Cerebellar nuclear complex (tissue), 1 donor: ENCODE data around the gene IFIT1.
A peak's percentile ranks its signal among the peaks of the same experiment; 100 is the strongest.
"Not testable (repeated sequence)": the region's sequence is repeated elsewhere in the genome, so short reads cannot be mapped to it uniquely, and the experiment has no call there.

ENCODE experiments used
- DNase-seq, 2 experiments: peaks; one replicate each; lab custom pipeline; 2025; lab: John Stamatoyannopoulos, UW

The IFIT1 gene

DNA sequence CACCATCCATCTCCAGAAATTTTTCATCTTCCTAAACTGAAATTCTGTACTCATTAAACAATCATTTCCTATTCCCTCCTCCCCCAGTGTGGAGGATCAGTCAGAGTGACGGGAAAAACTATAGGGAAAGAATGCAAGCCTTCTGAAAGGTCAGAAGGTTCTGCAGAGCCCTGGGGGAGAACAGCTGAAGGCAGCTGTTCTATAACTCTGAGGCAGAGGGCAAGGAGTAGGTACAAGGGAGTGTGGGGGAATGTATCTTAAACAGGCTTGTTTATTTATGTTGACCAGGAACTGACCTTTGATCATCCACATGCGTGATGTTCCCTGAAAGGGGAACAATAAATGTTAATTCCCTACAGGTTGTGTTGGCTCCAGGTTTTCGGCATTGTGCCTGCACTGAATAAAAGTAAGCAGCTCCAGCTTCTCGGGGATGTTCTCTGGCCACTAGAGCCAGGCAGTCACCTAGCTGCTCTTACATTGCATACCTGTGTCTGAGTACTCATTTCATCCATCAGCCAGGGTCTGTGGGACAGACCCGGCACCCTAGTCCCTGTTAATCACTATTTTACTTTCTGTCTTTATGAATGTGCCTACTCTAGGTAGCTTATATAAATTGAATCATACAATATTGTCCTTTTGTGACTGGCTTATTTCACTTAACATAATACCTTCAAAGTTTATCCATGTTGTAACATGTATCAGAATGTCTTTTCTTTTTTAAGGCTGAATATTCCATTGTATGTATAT is 5.8 kb downstream of the IFIT1 start:
- DNase-seq: no peak

- DNase-seq: no peak
Measured at GRCh38 chr10:89399956-89400355, 7.5 kb downstream of the IFIT1 start.

- DNase-seq: no peak
Measured at GRCh38 chr10:89403043-89403442, 10.6 kb downstream of the IFIT1 start.

GRCh38 chr10:89404104-89405047 is 12.0 kb downstream of the IFIT1 start:
- no peak for DNase-seq

GRCh38 chr10:89406178-89406577 is 13.8 kb downstream of the IFIT1 start:
- DNase-seq: not testable (repeated sequence)

GRCh38 chr10:89407792-89408191 is 15.4 kb downstream of the IFIT1 start:
- DNase-seq: not testable (repeated sequence)

GRCh38 chr10:89409282-89409681 is 16.9 kb downstream of the IFIT1 start:
- DNase-seq: not testable (repeated sequence)

DNA sequence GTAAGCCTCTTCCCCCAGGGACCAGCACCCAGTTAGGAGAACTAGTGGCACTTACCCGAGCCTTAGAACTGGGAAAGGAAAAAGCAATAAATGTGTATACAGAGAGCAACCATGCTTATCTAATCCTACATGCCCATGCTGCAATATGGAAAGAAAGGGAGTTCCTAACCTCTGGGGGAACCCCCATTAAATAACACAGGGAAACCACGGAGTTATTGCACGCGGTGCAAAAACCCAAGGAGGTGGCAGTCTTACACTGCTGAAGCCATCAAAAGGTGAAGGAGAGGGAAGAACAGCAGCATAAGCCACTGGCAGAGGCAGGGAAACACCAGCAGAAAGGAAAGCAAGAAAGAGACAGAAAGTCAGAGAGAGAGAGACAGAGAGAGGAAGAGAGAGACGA is 18.1 kb downstream of the IFIT1 start:
- DNase-seq: not testable (repeated sequence)

DNA sequence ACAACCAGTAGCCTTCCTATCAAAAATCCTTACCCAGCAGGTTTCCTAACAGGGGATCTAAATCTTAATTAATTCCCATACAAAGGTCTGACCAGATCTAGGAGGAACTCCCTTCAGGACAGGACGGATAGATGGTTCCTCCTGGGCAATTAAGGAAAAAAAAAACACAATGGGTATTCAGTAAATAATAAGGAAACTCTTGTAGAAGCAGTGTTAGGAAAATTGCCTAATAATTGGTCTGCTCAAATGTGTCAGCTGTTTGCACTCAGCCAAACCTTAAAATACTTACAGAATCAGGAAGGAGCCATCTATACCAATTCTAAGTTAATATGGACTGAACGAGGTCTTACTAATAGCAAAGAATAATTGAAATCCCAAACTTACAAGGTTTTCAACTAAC is 18.7 kb downstream of the IFIT1 start:
- not testable (repeated sequence) for DNase-seq

DNA sequence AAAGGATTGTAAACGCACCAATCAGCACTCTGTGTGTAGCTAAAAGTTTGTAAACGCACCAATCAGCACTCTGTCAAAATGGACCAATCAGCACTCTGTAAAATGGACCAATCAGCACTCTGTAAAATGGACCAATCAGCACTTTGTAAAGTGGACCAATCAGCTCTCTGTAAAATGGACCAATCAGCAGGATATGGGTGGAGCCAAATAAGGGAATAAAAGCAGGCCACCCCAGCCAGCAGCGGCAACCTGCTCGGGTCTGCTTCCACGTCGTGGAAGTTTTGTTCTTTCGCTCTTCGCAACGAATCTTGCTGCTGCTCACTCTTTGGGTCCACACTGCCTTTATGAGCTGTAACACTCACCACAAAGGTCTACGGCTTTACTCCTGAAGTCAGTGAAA is 19.9 kb downstream of the IFIT1 start:
- DNase-seq: not testable (repeated sequence)

DNA sequence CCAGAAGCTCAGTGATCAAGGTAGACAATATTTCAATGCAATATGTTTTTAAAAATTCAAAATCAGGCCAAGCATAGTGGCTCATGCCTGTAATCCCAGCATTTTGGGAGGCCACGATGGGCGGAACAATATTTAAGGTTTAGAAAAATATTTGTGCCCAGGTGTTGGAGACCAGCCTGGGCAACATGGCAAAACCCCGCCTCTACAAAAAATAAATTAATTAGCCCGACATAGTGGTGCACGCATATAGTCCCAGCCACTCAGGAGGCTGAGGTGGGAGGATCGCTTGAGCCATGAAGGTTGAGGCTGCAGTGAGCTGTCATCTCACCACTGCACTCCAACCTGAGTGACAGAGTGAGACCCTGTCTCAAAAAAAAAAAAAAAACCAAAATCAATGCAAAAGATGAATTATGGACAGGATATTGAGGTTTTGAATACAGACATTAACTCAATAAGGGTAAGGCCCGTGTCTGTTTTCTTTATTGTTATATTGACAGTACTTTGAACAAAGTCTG is 21.0 kb downstream of the IFIT1 start:
- no peak for DNase-seq

- DNase-seq: peak in 1 of 2 experiments; percentile 14
Measured at GRCh38 chr10:89414146-89414878, 21.9 kb downstream of the IFIT1 start, which contains the start of gene IFIT5. TSS of gene IFIT5 (plus strand) at chr10:89414568. CDS start at chr10:89414799, 231 bp downstream.

GRCh38 chr10:89414879-89415821 is 22.7 kb downstream of the IFIT1 start:
- peak in 1 of 2 experiments; percentile 15 for DNase-seq

GRCh38 chr10:89416465-89416864 is 24.0 kb downstream of the IFIT1 start:
- no peak for DNase-seq

GRCh38 chr10:89419548-89419947 is 27.1 kb downstream of the IFIT1 start:
- no peak for DNase-seq

GRCh38 chr10:89421018-89421476 is 28.6 kb downstream of the IFIT1 start:
- no peak for DNase-seq

DNA sequence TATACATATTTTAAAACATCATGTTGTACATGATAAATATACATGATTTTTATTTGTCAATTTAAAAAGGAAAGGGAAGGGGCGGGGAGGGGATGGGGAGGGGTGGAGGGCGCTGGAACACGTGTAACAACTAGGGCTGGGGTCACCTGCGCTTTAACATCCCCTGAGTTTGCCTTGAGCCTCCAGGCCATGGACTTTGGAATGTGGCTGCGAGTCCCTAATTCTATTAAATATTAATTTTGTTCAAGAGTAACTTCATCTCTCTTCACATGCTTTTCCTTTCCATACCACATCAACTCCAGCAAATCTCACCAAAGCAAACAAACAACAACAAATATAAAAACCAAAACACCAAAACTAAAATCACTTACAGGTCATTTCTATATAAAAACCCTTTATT is 32.6 kb downstream of the IFIT1 start:
- DNase-seq: no peak

DNA sequence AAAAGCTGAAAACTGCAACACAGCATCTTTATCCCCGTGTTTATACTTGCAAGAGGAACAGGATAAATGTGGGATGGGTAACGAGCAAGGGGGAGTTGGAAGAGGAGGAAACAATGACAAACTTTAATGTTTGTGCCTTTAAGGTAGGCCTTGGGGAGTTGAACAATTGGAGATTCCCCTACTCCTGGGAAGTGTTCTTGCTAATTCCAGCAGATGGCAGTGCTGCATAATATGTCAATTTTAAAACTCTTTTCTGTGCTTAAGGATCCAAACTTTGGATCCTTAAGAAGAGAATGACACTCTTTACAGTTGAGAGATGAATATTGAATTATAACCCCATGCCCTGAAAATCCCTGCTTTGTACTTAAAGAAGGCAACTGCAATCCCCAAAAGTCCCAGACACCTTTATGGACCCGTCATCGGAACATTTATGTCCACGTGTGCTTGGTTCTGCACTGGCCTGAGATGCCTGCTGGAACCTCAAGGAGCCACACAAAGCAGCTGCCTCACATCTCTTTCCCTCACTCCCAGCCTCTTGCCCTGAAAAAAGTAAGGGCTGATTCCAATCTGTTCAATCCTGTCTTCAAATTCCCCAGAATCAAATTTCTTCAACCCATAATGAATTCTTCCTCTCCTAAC is 33.9 kb downstream of the IFIT1 start:
- no peak for DNase-seq

- no peak for DNase-seq
Measured at GRCh38 chr10:89427629-89428028, 35.2 kb downstream of the IFIT1 start.

GRCh38 chr10:89428877-89429276 is 36.5 kb downstream of the IFIT1 start:
- DNase-seq: no peak
